Panc1 (cell line): Measurements from ENCODE around the gene ZNG1A.
"Not testable (repeated sequence)": the region's sequence is repeated elsewhere in the genome, so short reads cannot be mapped to it uniquely, and the experiment has no call there.

Experiments
- CTCF ChIP-seq: fragments of 450-650 bp; IDR thresholded peaks from 2 replicates; pipeline ENCODE4 v1.5.1; 2017; ENCODE audit warnings: mild to moderate bottlenecking
- POLR2AphosphoS5 ChIP-seq: IDR thresholded peaks from 2 replicates; pipeline ENCODE4 v1.6.1; 2012; ENCODE audit warnings: mild to moderate bottlenecking, low read depth, low read length, moderate library complexity
- REST ChIP-seq, 2 experiments: IDR thresholded peaks; 2 replicates each; pipeline ENCODE4 v1.6.1; 2011 to 2012; ENCODE audit warnings: low read depth in 2 of 2, control low read depth in 1 of 2, low read length in 1 of 2, mild to moderate bottlenecking in 1 of 2, moderate library complexity in 1 of 2; ENCODE audit not compliant: insufficient read depth in 1 of 2

DNA sequence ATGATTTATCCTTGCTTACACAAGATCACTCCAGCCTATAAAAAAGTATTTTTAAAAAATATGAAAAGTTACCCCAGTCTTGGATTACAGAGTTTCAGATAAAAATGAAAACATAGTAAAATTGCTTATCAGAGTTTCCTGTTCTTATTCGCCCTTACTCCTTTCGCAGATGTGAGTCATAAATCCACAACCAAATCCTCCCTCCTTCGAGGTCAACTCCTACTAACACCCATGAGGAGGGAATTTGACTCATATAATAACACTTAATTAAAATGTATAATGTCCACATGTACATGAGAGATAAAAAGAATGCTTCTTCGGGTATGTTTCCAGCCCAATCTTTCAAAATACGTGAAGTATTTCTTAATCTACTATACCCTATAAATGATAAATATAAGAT, 84.5 kb downstream of the ZNG1A start:
- TF ChIP-seq CTCF; REST (IDR thresholded peaks at IDR 0.05; ENCODE audit: insufficient read depth in 1 of 2, low read depth in 2 of 2, low read length in 1 of 2); POLR2AphosphoS5: not testable (repeated sequence)
